ENCODE results near the gene RFX2. TPM values are rescaled to one million over a fixed set of nuclear protein-coding genes. Genes with fewer than 3 reads are reported as not detected.

RFX2 gene
- total and polyA plus RNA-seq, 4 donors: 13.1 to 54.2 (median 20.0) TPM

- Histone ChIP-seq H3K4me1 (ENCODE audit: control insufficient read depth in 5 of 5, insufficient read depth in 5 of 5, low read length in 5 of 5) (peaks cover 0 to 10% (median 4%) of the 10 kb centered on the region in 5 donors), H3K27me3 (ENCODE audit: control insufficient read depth in 3 of 3, insufficient read depth in 3 of 3, low read length in 2 of 3) (no peaks in the 10 kb centered on the region), H3K36me3 (ENCODE audit: control insufficient read depth in 4 of 4, insufficient read depth in 4 of 4, low read length in 4 of 4) (peaks cover 0 to 11% (median 4%) of the 10 kb centered on the region in 4 donors), H3K27ac (ENCODE audit: low read depth in 1 of 2, low read length in 1 of 2) (no peak overlapping the region), H3K9me3 (ENCODE audit: control insufficient read depth in 4 of 4, insufficient read depth in 3 of 4, low read length in 3 of 4) (no peaks in the 10 kb centered on the region), H3K4me3 (no peak overlapping the region), H3K9ac (ENCODE audit: insufficient read depth in 1 of 2, low read length in 2 of 2) (no peak overlapping the region)
- ATAC-seq (ENCODE audit: insufficient read depth, low FRiP score) (no peak), DNase-seq (no peak)
- 84 to 86% methylated on average over 18 of the region's 18 CpGs for WGBS, 2 donors
- TF ChIP-seq CTCF (IDR thresholded peaks at IDR 0.05; ENCODE audit: control extremely low read depth, extremely low read depth): no peak
Observed at GRCh38 chr19:6047256-6047655, 63.0 kb downstream of the RFX2 start.

GRCh38 chr19:6045108-6045507 lies 65.2 kb downstream of the RFX2 start:
- peaks cover 0 to 10% (median 4%) of the 10 kb centered on the region in 5 donors for H3K4me1 ChIP-seq (ENCODE audit: control insufficient read depth in 5 of 5, insufficient read depth in 5 of 5, low read length in 5 of 5)
- no peaks in the 10 kb centered on the region for H3K9me3 ChIP-seq (ENCODE audit: control insufficient read depth in 4 of 4, insufficient read depth in 3 of 4, low read length in 3 of 4)
- DNase-seq (no peak), ATAC-seq (ENCODE audit: insufficient read depth, low FRiP score) (no peak)
- 96 to 100% methylated on average over 7 of the region's 7 CpGs for WGBS, 2 donors
- TF ChIP-seq CTCF (IDR thresholded peaks at IDR 0.05; ENCODE audit: control extremely low read depth, extremely low read depth): no peak
- no peak overlapping the region for H3K27ac ChIP-seq (ENCODE audit: low read depth in 1 of 2, low read length in 1 of 2)
- no peak overlapping the region for H3K4me3 ChIP-seq
- H3K9ac ChIP-seq (ENCODE audit: insufficient read depth in 1 of 2, low read length in 2 of 2): no peak overlapping the region
- H3K27me3 ChIP-seq (ENCODE audit: control insufficient read depth in 3 of 3, insufficient read depth in 3 of 3, low read length in 2 of 3): no peaks in the 10 kb centered on the region
- peaks cover 0 to 16% (median 8%) of the 10 kb centered on the region in 4 donors for H3K36me3 ChIP-seq (ENCODE audit: control insufficient read depth in 4 of 4, insufficient read depth in 4 of 4, low read length in 4 of 4)

DNA sequence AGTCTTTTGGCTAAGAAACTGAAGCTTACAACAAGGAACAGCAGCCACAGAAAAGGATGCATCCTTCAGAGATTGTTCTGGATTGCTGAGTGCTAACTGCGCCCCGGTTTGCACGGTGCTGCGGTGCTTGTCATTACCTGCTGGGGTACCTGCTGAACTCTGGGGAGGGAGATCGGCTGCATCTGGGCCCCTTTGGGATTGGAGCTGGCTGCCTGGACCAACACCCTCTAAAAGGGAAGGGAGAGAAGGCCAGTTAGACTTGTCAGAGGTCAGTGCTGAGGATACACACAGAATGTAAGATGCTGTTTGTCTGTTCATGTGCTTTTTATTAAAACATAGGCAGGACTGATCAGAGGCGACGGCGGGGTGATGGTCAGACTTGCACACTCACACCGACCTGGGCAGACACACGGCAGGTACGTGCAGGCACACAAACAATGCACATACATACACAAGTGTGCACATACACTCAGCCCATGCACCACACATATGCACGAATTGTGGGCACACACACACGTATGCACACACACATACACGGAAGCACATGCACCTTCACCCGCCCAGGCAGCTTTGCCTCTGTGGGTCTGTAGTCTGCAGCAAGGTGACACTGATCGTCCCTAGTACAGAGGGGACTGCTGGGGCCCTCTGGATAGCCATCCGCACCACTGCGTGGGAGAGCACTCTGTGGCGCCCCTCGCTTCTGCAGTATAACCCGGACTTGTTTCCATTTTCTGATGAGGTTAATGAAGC lies 66.1 kb downstream of the RFX2 start:
- TF ChIP-seq CTCF (IDR thresholded peaks at IDR 0.05; ENCODE audit: control extremely low read depth, extremely low read depth): no peak

More for the DNA sequence above, 66.1 kb downstream of the RFX2 start:
- Histone ChIP-seq H3K27ac (ENCODE audit: low read depth in 1 of 2, low read length in 1 of 2) (no peak overlapping the region), H3K9me3 (ENCODE audit: control insufficient read depth in 4 of 4, insufficient read depth in 3 of 4, low read length in 3 of 4) (no peaks in the 10 kb centered on the region), H3K36me3 (ENCODE audit: control insufficient read depth in 4 of 4, insufficient read depth in 4 of 4, low read length in 4 of 4) (peaks cover 5 to 22% (median 15%) of the 10 kb centered on the region in 4 donors), H3K27me3 (ENCODE audit: control insufficient read depth in 3 of 3, insufficient read depth in 3 of 3, low read length in 2 of 3) (no peaks in the 10 kb centered on the region), H3K4me3 (no peak overlapping the region), H3K4me1 (ENCODE audit: control insufficient read depth in 5 of 5, insufficient read depth in 5 of 5, low read length in 5 of 5) (peaks cover 0 to 10% (median 4%) of the 10 kb centered on the region in 5 donors), H3K9ac (ENCODE audit: insufficient read depth in 1 of 2, low read length in 2 of 2) (no peak overlapping the region)
- ATAC-seq (ENCODE audit: insufficient read depth, low FRiP score) (no peak), DNase-seq (no peak)
- 95 to 96% methylated on average over 21 of the region's 21 CpGs for WGBS, 2 donors
